ENCODE results near the gene MUC5AC. TPM values are rescaled to one million over a fixed set of nuclear protein-coding genes. Genes with fewer than 3 reads are reported as not detected.
"Not testable (repeated sequence)": the region's sequence is repeated elsewhere in the genome, so short reads cannot be mapped to it uniquely, and the experiment has no call there.

MUC5AC gene
- total RNA-seq, 1 experiment from 2014 or later = not detected

GRCh38 chr11:1153951-1154493 lies 3.7 kb upstream of the MUC5AC start:
- no TSS peak for BruUV-seq (replicated peaks)
- intact Hi-C loops (cut with micrococcal nuclease; ENCODE audit: unreplicated experiment) = no loop called here
- no peaks in the 10 kb centered on the region for H3K9me3 ChIP-seq (ENCODE audit: low read depth, low read length, poor library complexity, severe bottlenecking)
- H3K27me3 ChIP-seq (replicated peaks; ENCODE audit: insufficient read depth, low read depth, low read length, poor library complexity) = no peaks in the 10 kb centered on the region
- TF ChIP-seq CTCF (conservative IDR thresholded peaks at IDR 0.05; ENCODE audit: low read depth, low read length) (no peak), EZH2 (IDR thresholded peaks at IDR 0.05; ENCODE audit: borderline replicate concordance, low read depth, low read length, poor library complexity, severe bottlenecking) (no peak)
- H3K27ac ChIP-seq (ENCODE audit: low read depth, low read length, poor library complexity, severe bottlenecking) = no peak overlapping the region
- ChIA-PET POLR2A (ENCODE audit: low non-redundant PET) (no interaction called here), CTCF (no interaction called here)
- DNase-seq (ENCODE audit: low spot score) = no peak
- no peaks in the 10 kb centered on the region for H3K4me1 ChIP-seq (ENCODE audit: insufficient read depth, low read length, poor library complexity, severe bottlenecking)
- no peak overlapping the region for H3K4me3 ChIP-seq (ENCODE audit: low read depth, low read length, poor library complexity, severe bottlenecking)
- H3K36me3 ChIP-seq (ENCODE audit: insufficient read depth, low read length, poor library complexity, severe bottlenecking) = no peaks in the 10 kb centered on the region

GRCh38 chr11:1154656-1155055 lies 3.1 kb upstream of the MUC5AC start:
- CTCF ChIA-PET; intact Hi-C loops (cut with micrococcal nuclease; ENCODE audit: unreplicated experiment); H3K4me3 ChIP-seq (ENCODE audit: low read depth, low read length, poor library complexity, severe bottlenecking); H3K36me3 ChIP-seq (ENCODE audit: insufficient read depth, low read length, poor library complexity, severe bottlenecking); H3K27ac ChIP-seq (ENCODE audit: low read depth, low read length, poor library complexity, severe bottlenecking); H3K27me3 ChIP-seq (replicated peaks; ENCODE audit: insufficient read depth, low read depth, low read length, poor library complexity); POLR2A ChIA-PET (ENCODE audit: low non-redundant PET); BruUV-seq (replicated peaks); H3K4me1 ChIP-seq (ENCODE audit: insufficient read depth, low read length, poor library complexity, severe bottlenecking); DNase-seq (ENCODE audit: low spot score); H3K9me3 ChIP-seq (ENCODE audit: low read depth, low read length, poor library complexity, severe bottlenecking): not testable (repeated sequence)

- no peak for DNase-seq (ENCODE audit: low spot score)
- no peak overlapping the region for H3K27ac ChIP-seq (ENCODE audit: low read depth, low read length, poor library complexity, severe bottlenecking)
- intact Hi-C loops (cut with micrococcal nuclease; ENCODE audit: unreplicated experiment) = no loop called here
- no peaks in the 10 kb centered on the region for H3K4me1 ChIP-seq (ENCODE audit: insufficient read depth, low read length, poor library complexity, severe bottlenecking)
- H3K9me3 ChIP-seq (ENCODE audit: low read depth, low read length, poor library complexity, severe bottlenecking) = no peaks in the 10 kb centered on the region
- BruUV-seq (replicated peaks) = no TSS peak
- ChIA-PET POLR2A (ENCODE audit: low non-redundant PET) (no interaction called here), CTCF (no interaction called here)
- H3K27me3 ChIP-seq (replicated peaks; ENCODE audit: insufficient read depth, low read depth, low read length, poor library complexity) = no peaks in the 10 kb centered on the region
- H3K4me3 ChIP-seq (ENCODE audit: low read depth, low read length, poor library complexity, severe bottlenecking) = no peak overlapping the region
- TF ChIP-seq EZH2 (IDR thresholded peaks at IDR 0.05; ENCODE audit: borderline replicate concordance, low read depth, low read length, poor library complexity, severe bottlenecking) (no peak), CTCF (conservative IDR thresholded peaks at IDR 0.05; ENCODE audit: low read depth, low read length) (no peak)
- no peaks in the 10 kb centered on the region for H3K36me3 ChIP-seq (ENCODE audit: insufficient read depth, low read length, poor library complexity, severe bottlenecking)
Measured at GRCh38 chr11:1155274-1155693, 2.5 kb upstream of the MUC5AC start.
